Neural progenitor cell (in vitro differentiated cells): Measurements from ENCODE around the gene DNAI4.

Experiments
- EZH2 ChIP-seq: fragments of 200-600 bp; sonication (generic); IDR thresholded peaks from 2 replicates; pipeline ENCODE4 v1.6.1; 2017; ENCODE audit warnings: antibody characterized with exemption, mild to moderate bottlenecking, moderate library complexity
- EZH2phosphoT487 ChIP-seq: fragments of 200-600 bp; sonication (generic); IDR thresholded peaks from 2 replicates; pipeline ENCODE4 v1.6.1; 2017; ENCODE audit warnings: antibody characterized with exemption
- TF ChIP-seq, protein P1 (sequence below): fragments of 200-600 bp; sonication (generic); IDR thresholded peaks from 2 replicates; pipeline ENCODE4 v1.5.1; 2017; ENCODE audit warnings: antibody characterized with exemption, mild to moderate bottlenecking

DNA sequence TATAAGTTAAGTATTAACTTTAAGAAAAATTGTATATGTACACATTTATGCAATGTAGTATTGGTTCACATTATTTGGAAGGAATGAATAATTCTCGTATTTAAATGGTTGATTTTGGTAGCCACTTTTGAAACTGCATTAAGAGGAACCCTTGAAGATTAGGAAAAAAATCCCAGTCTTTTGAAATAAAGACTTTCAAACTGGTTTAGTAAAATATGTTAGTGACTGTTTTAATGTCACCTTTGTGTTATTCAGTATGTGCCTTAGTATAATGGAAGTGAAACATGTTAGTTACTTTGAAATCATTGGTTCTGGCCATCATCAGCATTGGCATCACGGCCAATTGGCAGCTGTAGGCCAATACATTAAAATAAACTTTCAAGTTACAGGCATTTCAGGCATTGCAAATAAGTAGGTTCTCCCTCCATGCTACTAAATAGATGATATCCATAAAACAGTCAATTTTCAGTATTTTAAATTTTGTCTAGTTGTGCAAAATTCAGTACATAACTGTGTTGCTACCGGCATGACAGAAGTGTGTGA lies 4.6 kb upstream of the DNAI4 start:
- TF ChIP-seq, protein P1, sequence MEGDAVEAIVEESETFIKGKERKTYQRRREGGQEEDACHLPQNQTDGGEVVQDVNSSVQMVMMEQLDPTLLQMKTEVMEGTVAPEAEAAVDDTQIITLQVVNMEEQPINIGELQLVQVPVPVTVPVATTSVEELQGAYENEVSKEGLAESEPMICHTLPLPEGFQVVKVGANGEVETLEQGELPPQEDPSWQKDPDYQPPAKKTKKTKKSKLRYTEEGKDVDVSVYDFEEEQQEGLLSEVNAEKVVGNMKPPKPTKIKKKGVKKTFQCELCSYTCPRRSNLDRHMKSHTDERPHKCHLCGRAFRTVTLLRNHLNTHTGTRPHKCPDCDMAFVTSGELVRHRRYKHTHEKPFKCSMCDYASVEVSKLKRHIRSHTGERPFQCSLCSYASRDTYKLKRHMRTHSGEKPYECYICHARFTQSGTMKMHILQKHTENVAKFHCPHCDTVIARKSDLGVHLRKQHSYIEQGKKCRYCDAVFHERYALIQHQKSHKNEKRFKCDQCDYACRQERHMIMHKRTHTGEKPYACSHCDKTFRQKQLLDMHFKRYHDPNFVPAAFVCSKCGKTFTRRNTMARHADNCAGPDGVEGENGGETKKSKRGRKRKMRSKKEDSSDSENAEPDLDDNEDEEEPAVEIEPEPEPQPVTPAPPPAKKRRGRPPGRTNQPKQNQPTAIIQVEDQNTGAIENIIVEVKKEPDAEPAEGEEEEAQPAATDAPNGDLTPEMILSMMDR: no peak
- no peak for TF ChIP-seq EZH2
- no peak for TF ChIP-seq EZH2phosphoT487
